HEK293T (cell line): ENCODE measurements around the gene KCNAB2.

Experiments used
- SP1 ChIP-seq: fragments of 450-650 bp; IDR thresholded peaks from 2 replicates; pipeline ENCODE4 v1.6.1; 2017
- TARDBP ChIP-seq: fragments of 450-650 bp; IDR thresholded peaks from 2 replicates; pipeline ENCODE4 v1.6.1; 2016

- TF ChIP-seq SP1 (no peak), TARDBP (no peak)
Measured at GRCh38 chr1:6090288-6090687, 44.6 kb downstream of the KCNAB2 start.
